CD4-positive, alpha-beta T cell treated with Interleukin-15 for 1 hour (primary cell): ENCODE measurements around the gene UBXN2A.

Experiments used
- DNase-seq: peaks from one replicate; pipeline ENCODE4 v3.0.0-alpha.2; 2020

UBXN2A gene, protein sequence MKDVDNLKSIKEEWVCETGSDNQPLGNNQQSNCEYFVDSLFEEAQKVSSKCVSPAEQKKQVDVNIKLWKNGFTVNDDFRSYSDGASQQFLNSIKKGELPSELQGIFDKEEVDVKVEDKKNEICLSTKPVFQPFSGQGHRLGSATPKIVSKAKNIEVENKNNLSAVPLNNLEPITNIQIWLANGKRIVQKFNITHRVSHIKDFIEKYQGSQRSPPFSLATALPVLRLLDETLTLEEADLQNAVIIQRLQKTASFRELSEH

GRCh38 chr2:23939987-23940717 is at the start of gene UBXN2A:
UBXN2A (plus strand) TSS chr2:23940463; CDS start chr2:23958315, 17,852 bp downstream.
- peak; percentile 75 for DNase-seq

DNA sequence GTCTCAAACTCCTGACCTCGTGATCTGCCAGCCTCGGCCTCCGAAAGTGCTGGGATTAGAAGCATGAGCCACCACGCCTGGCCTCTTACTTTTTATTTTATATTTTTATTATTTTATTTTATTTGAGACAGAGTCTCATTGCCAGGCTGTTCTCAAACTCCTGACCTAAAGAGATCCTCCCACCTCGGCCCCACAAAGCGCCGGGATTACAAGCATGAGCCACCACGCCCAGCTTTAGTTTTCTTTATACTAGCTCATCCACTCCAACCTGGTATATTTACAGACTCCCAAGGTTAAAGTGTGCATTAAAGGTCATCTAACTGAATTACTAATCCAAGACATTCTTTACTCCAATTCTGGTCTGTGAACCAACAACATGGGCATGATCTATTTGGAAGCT is 40.1 kb upstream of the UBXN2A start:
- no peak for DNase-seq

- peak; percentile 23 for DNase-seq
Measured at GRCh38 chr2:23900541-23901322, 39.5 kb upstream of the UBXN2A start.

GRCh38 chr2:23901966-23902846 is 38.1 kb upstream of the UBXN2A start:
- no peak for DNase-seq

- DNase-seq = no peak
Measured at GRCh38 chr2:23903034-23903433, 37.2 kb upstream of the UBXN2A start.

DNA sequence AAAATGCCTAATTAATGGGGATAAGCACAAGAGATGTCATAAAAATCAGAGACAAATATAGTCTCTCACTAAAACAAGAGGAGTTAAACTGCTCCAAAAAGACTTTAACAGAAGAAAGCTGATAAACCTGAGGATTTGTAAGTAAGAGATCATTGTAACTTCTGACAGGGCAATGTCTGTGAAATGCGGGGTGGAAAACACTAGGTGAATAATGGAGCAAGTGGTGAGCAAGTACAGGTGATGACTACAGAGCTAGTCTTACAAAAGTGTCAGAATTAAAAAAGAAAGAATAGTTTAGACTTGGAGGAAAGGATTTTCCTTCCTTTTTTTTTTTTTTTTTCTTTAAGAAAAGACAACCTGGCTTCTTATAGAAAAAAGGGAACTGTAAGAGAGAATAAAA is 36.0 kb upstream of the UBXN2A start:
- DNase-seq = no peak

DNA sequence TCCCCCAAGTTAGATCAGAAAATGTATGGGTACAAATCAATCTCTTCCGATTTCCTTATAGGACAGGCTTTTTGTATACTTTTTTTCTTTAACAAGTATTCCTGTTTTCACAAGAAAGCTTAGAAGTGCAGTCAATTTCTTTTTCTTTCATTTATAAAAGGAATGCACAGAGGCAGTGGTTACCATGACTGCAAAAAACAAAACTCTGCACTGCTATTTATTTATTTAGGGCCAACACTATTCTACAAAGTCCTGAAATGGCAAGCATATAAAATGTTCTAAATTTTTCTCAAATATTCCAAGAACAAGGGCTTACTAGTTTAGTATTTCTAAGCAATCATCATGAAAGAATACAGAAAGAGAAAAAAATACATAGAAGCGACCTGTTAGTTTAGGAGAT is 35.6 kb upstream of the UBXN2A start:
- DNase-seq = no peak

DNA sequence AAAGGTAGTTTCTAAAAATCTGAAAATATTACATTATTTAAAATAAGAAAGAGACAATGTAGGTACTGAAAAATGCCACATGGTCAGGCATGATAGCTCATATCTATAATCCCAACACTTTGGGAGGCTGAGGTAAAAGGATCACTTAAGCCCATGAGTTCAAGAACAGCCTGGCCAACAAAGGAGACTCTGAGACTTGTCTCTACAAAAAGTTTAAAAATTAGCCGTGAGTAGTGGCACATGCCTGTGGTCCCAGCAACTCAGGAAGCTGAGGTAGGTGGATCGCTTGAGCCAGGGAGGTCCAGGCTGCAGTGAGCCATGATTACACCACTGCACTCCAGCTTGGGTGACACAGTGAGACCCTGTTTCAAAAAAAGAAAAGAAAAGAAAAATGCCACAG is 35.1 kb upstream of the UBXN2A start:
- DNase-seq = no peak

GRCh38 chr2:23912054-23912453 is 28.2 kb upstream of the UBXN2A start:
- DNase-seq = no peak

- DNase-seq = no peak
Measured at GRCh38 chr2:23915327-23915726, 24.9 kb upstream of the UBXN2A start.

DNA sequence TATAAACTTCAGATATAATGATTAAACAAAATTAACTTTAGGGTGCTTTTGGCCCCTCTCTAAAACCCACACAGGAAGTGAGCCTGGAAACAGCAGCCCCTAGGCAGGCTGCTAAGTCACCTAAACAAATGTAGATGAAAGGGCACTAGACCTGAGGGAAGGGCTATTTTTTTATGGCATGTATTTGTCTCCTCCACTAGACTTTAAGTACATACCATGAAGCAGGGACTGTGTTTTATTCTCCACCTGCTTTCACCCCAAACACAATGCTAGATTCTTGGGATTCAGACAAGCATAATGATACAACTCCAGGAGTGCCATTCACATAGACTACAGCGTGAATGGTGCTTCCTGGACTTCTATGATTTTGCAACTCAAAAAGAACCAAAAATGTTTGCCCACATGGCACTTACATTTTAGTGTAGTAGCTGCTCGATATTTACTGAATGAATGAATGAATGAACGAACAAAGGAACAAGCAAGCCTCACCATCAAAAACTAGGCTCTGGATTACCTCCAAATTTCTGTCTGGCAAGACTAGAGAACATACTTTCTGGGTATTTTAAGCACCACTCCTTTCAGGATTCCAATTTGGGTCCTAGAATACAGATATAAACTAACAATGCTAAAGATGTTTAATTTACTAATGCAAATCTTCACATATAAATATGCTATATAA is 23.4 kb upstream of the UBXN2A start:
- no peak for DNase-seq

GRCh38 chr2:23918837-23919489 is 21.3 kb upstream of the UBXN2A start:
- DNase-seq = no peak

DNA sequence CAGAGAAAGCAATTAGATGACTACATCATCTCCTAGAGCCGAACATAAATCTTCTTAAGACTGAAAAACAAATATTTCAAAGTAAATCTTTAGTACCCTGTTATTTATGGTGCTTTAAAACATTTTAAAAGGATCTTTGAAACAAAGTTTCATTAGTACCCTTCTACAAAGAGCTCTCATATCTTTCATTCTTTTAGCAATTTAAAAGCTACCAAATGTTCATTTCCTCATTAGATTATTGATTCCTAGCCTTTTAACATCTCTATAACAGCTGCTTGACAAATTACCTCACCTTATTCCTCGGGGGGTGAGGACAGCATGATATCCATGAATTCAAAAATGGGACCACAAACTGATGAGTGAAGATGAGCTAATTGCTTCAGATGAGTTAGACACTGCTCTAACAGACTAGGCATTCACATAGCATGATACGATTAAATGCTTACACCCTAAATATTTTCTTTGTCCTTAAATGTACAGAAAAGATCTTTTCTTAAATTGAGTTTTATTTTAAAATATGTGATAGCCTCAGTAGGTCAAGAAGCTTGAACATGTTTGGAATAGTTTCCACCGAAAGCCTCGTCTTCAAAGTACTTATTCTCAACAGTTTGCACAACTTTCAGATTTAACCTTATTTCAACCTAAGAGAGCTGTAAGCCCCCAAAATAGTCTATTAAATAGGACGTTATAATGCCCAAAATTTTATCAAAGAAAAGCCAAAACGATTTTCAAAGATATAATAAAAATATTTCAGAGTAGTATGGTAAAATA is 15.5 kb upstream of the UBXN2A start:
- no peak for DNase-seq

- DNase-seq = peak; percentile 81
Measured at GRCh38 chr2:23925702-23926289, 14.5 kb upstream of the UBXN2A start.

- no peak for DNase-seq
Measured at GRCh38 chr2:23926290-23926749, 13.9 kb upstream of the UBXN2A start.

DNA sequence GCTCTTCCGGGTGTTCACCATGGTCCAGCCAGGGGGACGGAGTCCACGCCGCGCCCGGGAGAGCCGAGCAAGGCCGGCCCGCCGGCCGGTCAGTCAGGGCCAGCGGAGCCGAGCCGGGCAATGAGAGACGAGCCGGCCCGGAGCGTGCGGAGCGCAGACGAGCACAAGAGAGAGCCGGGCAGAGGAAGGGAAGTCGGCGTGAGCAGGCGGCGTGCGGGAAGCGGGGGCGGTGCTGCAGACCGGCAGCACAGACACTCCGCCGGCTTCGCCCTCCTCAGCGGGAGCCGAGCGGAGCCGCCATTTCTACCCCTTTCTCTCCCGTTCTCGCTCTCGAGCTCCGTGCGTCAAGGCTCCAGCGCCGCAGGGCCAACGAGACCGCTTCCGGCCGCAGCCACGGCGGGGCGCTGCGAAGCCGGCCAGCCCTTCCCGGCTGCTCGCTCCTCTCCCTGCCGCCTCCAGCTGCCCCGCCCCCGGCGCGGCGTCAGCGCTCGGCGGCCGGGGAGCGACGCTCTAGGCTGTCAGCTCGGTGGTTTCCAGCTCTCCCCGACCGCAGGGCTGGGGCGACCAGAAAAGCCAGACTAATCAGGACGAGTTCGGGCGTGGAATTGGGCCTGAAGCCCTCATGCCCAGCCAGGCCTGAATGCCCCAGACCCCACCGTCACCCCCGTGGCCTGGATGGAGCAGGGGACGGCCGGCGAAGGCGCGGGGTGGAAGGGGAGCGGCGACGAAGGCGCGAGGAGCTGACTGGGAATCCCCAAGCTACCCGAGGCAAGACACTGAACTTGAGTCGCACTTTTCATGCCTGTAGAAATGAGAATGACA is 13.3 kb upstream of the UBXN2A start, which contains the start of gene ATAD2B:
ATAD2B (minus strand) TSS at position 374 of the 822 bp plus-strand sequence; CDS start at position 21, 353 bp downstream.
- DNase-seq = peak; percentile 95

GRCh38 chr2:23934259-23934658 is 6.0 kb upstream of the UBXN2A start:
- DNase-seq = no peak

GRCh38 chr2:23940718-23941620 is 706 bp downstream of the UBXN2A start:
- peak; percentile 39 for DNase-seq
